A673 (cell line): ENCODE data around the gene PRRG3. TPM values are rescaled to one million over a fixed set of nuclear protein-coding genes. Genes with fewer than 3 reads are reported as not detected.

Experiments
- BruUV-seq: library from RNA; stranded (reverse); fragments of 400-500 nt; replicated peaks from 2 replicates; lab custom pipeline; 2021; lab: Mats Ljungman, UMichigan
- CTCF ChIA-PET: fragments of 300-600 bp; sonication (Branson Sonifier 250); formaldehyde crosslinking; loops from one replicate; lab custom pipeline; 2022; ENCODE audit warnings: antibody characterized with exemption; lab: Charles Lee
- POLR2A ChIA-PET: fragments of 300-600 bp; sonication (Branson Sonifier 250); formaldehyde crosslinking; loops from one replicate; lab custom pipeline; 2022; ENCODE audit warnings: antibody characterized with exemption; ENCODE audit not compliant: low non-redundant PET; lab: Charles Lee
- DNase-seq: peaks from one replicate; pipeline ENCODE4 v3.0.0-alpha.2; 2015; ENCODE audit warnings: low spot score
- H3K27ac ChIP-seq: fragments of 200-600 bp; sonication (generic); 2 replicates; pipeline ENCODE4 v1.5.1; 2016; ENCODE audit warnings: mixed run types, low read depth, mild to moderate bottlenecking, mixed read lengths, antibody characterized with exemption, low read length; ENCODE audit not compliant: poor library complexity, severe bottlenecking
- H3K27me3 ChIP-seq: fragments of 200-600 bp; sonication (generic); replicated peaks from 2 replicates; pipeline ENCODE4 v1.6.1; 2017; ENCODE audit warnings: mixed run types, low read depth, mild to moderate bottlenecking, mixed read lengths, antibody characterized with exemption, low read length; ENCODE audit not compliant: insufficient read depth, poor library complexity
- H3K36me3 ChIP-seq: fragments of 200-600 bp; sonication (generic); 2 replicates; pipeline ENCODE4 v1.6.1; 2016; ENCODE audit warnings: mixed run types, mild to moderate bottlenecking, mixed read lengths, antibody characterized with exemption, low read length; ENCODE audit not compliant: insufficient read depth, poor library complexity, severe bottlenecking
- H3K4me1 ChIP-seq: fragments of 200-600 bp; sonication (generic); 2 replicates; pipeline ENCODE4 v1.6.1; 2017; ENCODE audit warnings: mixed run types, mild to moderate bottlenecking, mixed read lengths, antibody characterized with exemption, low read length; ENCODE audit not compliant: insufficient read depth, poor library complexity, severe bottlenecking
- H3K4me3 ChIP-seq: fragments of 200-600 bp; sonication (generic); 2 replicates; pipeline ENCODE4 v1.5.1; 2016; ENCODE audit warnings: low read depth, mixed run types, mild to moderate bottlenecking, mixed read lengths, low read length; ENCODE audit not compliant: poor library complexity, severe bottlenecking
- H3K9me3 ChIP-seq: fragments of 200-600 bp; sonication (generic); 2 replicates; pipeline ENCODE4 v1.6.1; 2016; ENCODE audit warnings: mixed run types, low read depth, mild to moderate bottlenecking, mixed read lengths, antibody characterized with exemption, low read length; ENCODE audit not compliant: poor library complexity, severe bottlenecking
- CTCF ChIP-seq: fragments of 300-800, 200-600 bp; sonication (generic); conservative IDR thresholded peaks from 2 replicates; pipeline ENCODE4 v1.5.1; 2017; ENCODE audit warnings: low read depth, mild to moderate bottlenecking, antibody characterized with exemption, low read length, moderate library complexity, mixed read lengths
- EZH2 ChIP-seq: fragments of 200-600 bp; sonication (generic); IDR thresholded peaks from 2 replicates; pipeline ENCODE4 v1.6.1; 2017; ENCODE audit warnings: borderline replicate concordance, low read depth, mild to moderate bottlenecking, mixed read lengths, antibody characterized with exemption, low read length; ENCODE audit not compliant: poor library complexity, severe bottlenecking
- intact Hi-C: fragments of 100-400 bp; cut with micrococcal nuclease; formaldehyde crosslinking; loops from one replicate; pipeline ENCODE4 v1.10.0; 2022; ENCODE audit not compliant: unreplicated experiment
- total RNA-seq: library from RNA; stranded (reverse); gene quantifications from 2 replicates; pipeline ENCODE4 v1.2.3, GENCODE V29; 2021

The PRRG3 gene
- total RNA-seq, 1 experiment from 2014 or later = not detected

- H3K4me1 ChIP-seq = no peaks in the 10 kb centered on the region
- ChIA-PET POLR2A (no interaction called here), CTCF (no interaction called here)
- H3K4me3 ChIP-seq = no peak overlapping the region
- DNase-seq = no peak
- H3K27me3 ChIP-seq = peaks cover 8% of the 10 kb centered on the region
- TF ChIP-seq EZH2 = no peak
- no peak for TF ChIP-seq CTCF
- H3K9me3 ChIP-seq = no peaks in the 10 kb centered on the region
- intact Hi-C loops = loop anchor here (10.0 kb wide), 1 partner anchor 333 kb away; no protein-coding TSS in a partner anchor
- H3K27ac ChIP-seq = no peak overlapping the region
- BruUV-seq = no TSS peak
- no peaks in the 10 kb centered on the region for H3K36me3 ChIP-seq
Measured at GRCh38 chrX:151687635-151688034, 7.6 kb upstream of the PRRG3 start.

- intact Hi-C loops = loop anchor here (10.0 kb wide), 1 partner anchor 334 kb away; no protein-coding TSS in a partner anchor
- Histone ChIP-seq H3K36me3 (no peaks in the 10 kb centered on the region), H3K9me3 (no peaks in the 10 kb centered on the region), H3K27ac (no peak overlapping the region), H3K4me1 (no peaks in the 10 kb centered on the region), H3K27me3 (peaks cover 7% of the 10 kb centered on the region), H3K4me3 (no peak overlapping the region)
- POLR2A ChIA-PET = no interaction called here
- CTCF ChIA-PET = no interaction called here
- DNase-seq = no peak
- TF ChIP-seq EZH2 = no peak
- TF ChIP-seq CTCF = no peak
- no TSS peak for BruUV-seq
Measured at GRCh38 chrX:151688695-151689094, 6.6 kb upstream of the PRRG3 start.

GRCh38 chrX:151692825-151693224, 2.4 kb upstream of the PRRG3 start:
- POLR2A ChIA-PET = no interaction called here
- H3K27ac ChIP-seq = no peak overlapping the region
- CTCF ChIA-PET = no interaction called here
- no TSS peak for BruUV-seq
- H3K4me1 ChIP-seq = no peaks in the 10 kb centered on the region
- intact Hi-C loops = no loop called here
- no peak overlapping the region for H3K4me3 ChIP-seq
- H3K9me3 ChIP-seq = no peaks in the 10 kb centered on the region
- no peaks in the 10 kb centered on the region for H3K27me3 ChIP-seq
- no peak for DNase-seq
- no peaks in the 10 kb centered on the region for H3K36me3 ChIP-seq
- TF ChIP-seq CTCF = no peak
- no peak for TF ChIP-seq EZH2
